HG03280 (cell line): ENCODE measurements around the gene KIAA1217.

ENCODE experiments used
- ATAC-seq: cut with Tn5 transposase; IDR thresholded peaks from one replicate; pipeline ENCODE4 v1.9.1; 2021; ENCODE audit warnings: mild to moderate bottlenecking, moderate library complexity; ENCODE audit not compliant: unreplicated experiment

KIAA1217 gene

DNA sequence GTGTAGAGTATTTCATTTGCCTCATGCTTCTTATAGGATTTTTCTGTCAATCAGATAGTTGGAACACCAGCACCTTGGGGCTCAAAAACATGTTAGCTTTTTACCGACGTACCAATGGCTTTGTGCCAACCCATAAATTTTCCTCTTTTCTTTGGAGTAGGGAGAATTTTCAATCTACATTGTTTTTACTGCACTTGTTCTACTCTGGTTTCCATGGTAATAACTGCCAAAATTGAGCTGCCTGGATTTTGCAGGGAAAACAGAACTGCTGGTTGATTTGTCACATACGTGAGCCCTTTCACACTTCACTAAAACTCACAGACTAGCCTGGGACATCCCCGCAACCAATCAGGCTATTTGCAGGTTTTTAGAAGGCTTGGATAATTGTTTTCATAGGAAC is 325.0 kb downstream of the KIAA1217 start:
- ATAC-seq: no peak

DNA sequence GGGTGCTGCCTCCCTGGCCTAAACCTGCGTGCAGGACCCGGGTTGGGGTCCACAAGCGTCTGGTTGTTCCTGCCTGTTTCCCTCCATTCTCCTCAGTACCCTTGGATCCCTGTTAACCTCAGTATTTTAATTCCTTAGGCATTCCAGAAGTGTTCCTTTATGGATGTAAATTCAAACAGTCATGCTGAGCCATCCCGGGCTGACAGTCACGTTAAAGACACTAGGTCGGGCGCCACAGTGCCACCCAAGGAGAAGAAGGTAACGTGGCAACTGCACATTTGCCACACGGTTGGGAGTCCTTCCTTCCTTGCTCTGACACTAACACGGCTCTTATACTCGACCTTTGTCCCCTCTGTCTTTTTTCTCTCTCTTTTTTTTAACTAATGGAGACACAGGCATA is 327.7 kb downstream of the KIAA1217 start:
- no peak for ATAC-seq

DNA sequence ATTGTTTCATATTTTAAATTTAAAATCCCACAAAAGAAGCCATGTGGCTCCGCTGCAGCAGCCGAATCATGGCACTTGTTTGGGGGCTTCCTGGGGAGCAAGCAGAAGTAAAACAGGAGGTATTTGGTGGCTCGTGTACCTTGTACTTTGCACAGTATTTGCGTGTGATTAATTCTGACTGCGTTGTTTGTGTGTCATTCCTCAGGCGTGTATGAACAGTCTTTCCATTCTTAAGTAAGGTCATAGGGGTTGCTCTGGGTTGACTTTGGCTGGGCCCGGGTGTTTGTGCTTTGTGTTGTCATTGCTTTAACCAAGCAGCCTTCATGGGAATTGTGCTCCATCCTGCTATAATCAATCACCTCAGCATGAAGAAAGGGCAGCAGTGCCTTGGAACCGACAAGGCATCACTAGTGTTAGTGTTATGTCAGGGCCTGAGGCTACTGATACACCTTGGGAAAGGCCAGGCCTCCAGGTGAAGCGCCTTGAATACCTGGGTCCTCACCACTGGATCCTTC is 332.4 kb downstream of the KIAA1217 start:
- no peak for ATAC-seq

DNA sequence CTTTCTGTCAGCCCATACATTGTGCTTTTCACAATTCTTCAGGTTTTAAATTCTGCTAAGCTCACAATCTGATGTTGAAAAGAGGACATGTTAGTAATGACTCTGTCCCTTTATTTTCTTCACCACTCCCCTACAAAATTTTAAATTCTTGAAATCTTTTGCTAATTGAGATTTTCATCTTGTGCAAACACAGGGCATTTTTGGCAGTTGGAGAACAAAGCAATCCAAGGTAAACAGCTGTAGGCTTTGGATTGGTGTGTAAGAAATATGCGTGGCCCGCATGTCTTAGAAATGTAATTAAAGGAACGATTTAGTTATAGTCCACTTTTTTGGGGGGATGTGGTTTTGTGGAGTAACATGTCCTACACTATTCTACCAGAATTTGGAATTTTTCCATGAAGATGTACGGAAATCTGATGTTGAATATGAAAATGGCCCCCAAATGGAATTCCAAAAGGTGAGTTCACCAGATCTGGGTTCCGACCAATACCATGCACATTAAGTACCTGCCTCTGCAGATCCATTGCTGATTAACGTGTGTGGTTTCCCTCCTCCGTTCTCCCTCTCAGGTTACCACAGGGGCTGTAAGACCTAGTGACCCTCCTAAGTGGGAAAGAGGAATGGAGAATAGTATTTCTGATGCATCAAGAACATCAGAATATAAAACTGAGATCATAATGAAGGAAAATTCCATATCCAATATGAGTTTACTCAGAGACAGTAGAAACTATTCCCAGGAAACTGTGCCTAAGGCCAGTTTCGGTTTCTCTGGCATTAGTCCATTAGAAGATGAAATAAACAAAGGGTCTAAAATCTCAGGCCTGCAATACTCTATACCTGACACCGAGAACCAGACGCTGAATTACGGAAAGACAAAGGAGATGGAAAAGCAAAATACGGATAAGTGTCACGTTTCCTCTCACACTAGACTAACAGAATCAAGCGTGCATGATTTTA is 333.7 kb downstream of the KIAA1217 start:
- ATAC-seq: no peak

DNA sequence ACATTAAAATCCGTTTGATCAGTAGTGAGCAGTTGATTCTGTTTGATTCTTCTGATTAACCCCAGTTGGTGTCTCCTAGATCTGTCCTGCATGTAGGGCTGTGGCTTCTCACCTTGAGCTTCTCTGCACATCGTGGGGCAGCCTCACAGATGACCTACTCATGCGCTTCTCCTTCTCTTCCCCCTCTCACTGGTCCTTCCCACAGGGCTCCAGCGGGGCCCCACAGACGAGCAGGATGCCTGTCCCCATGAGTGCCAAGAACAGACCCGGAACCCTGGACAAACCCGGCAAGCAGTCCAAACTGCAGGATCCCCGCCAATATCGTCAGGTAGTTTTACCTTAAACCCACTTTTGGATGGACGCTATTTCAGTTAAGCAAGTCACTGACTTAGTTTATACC is 335.8 kb downstream of the KIAA1217 start:
- ATAC-seq: no peak

DNA sequence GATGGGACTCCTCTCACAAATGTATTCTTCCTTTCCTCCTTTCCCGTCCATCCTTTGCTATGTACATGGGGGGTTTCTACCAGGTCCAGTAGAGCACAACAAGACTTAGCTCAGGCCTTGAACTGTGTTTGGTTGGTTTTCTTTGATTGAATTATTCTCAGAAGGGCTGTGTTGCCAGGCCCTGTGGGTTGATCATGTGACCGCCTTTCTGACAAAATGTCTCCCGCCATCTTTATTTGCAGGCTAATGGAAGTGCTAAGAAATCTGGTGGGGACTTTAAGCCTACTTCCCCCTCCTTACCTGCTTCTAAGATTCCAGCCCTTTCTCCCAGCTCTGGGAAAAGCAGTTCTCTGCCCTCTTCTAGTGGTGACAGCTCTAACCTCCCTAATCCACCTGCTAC is 336.6 kb downstream of the KIAA1217 start:
- no peak for ATAC-seq

DNA sequence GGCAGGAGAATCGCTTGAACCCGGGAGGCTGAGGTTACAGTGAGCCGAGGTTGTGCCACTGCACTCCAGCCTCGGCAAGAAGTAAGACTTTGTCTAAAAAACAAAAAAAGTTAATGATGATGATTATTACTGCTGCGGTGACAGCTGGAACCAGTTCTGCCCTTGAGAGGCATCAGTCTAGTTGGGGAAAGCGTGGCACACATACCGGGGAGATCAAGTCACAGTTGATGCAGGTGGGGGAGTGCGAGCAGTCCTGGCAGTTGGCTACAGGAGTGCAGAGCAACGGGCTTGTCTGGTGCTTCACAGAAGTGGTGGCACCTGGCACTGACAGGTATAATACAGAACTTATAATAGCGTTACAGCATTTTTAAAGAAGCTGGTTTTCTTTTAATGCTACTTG is 341.7 kb downstream of the KIAA1217 start:
- no peak for ATAC-seq

DNA sequence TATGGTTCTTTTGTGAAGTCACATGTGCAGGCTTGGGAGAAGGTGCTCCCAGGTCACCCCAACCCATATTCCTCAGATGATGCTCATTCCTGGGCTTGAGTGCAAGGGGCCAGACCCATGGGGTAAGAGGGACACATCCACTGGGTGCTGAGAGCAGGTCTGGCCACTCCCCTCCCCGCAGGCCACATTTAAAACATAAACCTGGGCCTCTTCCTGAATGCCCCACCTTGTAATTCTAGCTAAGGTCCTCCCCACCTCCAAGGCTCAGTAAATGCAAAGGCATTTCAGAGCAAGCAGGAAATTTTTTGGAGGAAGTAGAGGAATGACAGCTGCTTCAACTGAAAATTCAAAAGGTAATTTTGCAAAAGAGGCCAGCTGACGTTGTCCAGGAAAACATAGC is 342.2 kb downstream of the KIAA1217 start:
- ATAC-seq: no peak

DNA sequence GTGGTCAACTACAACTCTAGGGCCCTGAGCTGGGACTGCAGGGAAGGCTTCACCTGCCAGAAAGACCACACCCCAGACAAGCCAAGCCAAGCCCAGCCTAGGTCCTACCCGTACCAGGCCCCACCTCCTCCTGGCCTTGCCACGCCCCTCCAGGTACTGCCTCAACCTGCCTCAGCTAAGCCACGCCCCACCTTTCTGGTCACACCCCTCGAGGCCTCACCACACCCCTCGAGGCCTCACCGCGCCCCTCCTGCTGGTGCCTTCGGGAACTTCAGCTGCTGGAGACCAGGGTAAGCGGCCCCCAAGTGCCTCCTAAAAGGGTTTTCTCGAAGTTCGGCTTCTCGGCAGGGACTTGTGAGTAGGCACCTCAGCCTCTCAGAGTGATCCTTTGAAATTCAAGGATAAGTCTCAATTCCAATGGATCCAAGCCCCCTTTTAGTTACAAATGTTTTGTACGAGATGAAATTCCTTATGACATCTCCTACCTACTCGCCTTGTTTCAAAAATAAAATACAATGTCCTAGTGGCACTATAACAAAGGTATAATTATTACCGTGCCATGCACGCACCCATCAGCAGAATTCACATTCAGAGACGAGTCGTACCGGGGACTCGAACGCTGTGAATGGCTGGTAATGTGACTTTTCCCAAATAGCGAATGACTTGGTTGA is 343.5 kb downstream of the KIAA1217 start:
- ATAC-seq: peak; percentile 78

DNA sequence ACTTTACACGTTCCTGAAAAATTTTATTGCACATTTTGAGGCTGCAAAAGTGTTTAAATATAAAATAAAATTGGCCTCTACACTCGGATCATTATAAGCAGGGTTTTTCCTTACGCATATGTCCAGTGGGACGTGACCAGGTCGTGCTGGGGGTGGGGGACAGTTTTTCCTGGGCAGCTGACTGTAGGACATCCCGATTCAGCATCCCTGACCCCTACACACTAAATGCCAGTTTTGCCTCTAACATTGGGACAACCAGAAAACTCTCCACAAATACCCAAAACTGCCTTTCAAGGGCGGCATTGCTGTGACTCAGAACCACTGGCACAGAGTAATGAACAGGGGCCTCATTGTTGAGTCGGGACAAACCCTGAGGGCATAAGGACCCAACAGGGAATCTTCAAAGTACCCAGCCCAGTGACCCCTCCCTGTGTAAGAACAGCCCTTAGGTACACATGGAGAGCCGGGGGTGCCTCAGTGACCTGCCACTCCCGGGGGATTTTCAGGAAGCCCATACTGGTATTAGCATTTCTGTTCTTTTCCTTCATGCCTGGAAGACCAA is 344.2 kb downstream of the KIAA1217 start:
- ATAC-seq: no peak

DNA sequence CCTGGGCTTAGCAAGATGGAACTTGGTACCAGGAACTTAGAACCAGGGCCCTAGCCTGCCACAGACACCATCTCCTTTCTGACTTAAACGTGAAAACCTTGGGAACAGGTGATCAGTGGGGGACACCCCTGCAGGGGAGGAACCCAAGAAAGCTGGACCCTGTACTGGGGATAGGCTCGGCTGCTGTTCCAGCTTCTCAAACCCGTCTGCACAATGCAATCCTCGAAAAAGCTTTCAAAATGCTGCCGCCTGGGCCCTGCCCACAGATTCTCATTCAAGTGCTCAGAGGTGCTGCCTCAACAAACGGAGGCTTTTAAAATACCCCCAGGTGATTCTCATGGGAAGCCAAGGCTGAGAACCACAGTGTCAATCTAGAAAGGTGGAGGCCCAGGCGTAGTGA is 345.1 kb downstream of the KIAA1217 start:
- no peak for ATAC-seq

DNA sequence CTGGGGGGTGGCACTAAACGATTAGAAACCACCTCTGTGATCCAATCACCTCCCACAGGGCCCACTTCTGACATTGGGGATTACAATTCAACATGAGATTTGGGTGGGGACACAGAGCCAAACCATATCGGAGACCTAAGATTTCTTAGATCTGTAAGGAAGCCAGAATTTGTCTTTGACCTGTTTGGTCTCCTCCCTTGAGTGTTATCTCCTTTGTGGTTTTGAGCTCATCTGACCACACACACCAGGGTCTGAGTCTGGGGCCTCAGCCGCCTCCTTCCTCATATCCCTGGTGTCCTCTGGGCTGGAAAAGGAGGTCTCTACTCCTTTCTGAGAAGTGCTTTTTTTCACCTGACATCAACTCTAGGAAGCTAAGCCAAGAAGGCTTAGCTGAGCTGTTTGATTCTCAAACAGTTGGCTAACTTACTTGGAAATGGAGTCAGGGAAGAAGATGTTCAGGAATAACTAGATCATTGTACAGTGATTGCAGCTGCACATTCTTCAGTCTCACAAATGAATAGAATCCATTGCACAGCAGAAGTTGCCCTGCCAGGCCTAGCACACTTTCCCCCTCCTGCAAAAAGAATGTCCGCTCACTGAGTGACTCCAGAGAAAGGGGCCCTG is 347.3 kb downstream of the KIAA1217 start:
- ATAC-seq: no peak

DNA sequence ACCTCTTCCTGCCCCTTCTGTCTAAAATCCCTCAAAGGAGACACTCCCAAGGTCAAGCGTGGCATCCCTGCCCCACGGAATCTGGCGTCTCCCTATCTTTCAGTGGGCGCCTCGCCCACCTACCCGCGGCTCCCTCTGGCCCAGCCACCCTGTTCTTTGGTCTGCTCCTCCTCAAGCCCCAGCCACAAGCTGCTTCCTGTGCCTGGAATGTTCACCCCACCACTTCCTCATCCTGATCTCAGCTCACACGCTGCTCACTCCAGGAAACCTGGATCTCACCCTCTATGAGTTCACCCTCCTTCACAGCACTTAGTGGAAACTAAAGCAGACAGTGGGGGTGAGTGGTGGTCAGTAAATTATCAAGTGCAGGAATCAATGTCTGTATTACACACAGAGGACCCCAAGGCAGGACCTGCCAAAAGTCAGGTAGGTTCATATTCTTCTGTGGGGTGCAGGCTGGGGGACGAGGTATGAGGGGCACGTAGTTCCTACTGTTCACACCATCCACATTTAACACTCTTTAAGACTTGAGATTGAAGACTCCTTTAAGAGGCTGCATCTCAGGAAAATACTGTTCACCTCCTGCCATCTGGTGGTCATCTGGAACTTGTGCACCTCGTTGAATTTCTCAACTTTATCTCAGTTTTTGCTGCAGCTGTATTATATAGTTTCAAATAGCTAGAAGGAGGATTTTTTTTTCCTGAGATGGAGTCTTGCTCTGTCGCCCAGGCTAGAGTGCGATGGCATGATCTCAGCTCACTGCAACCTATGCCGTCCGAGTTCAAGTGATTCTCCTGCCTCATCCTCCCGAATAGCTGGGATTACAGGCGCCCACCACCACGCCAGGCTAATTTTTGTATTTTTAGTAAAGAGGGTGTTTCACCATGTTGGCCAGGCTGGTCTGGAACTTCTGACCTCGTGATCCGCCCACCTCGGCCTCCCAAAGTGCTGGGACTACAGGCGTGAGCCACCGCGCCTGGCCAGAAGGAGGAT is 348.1 kb downstream of the KIAA1217 start:
- no peak for ATAC-seq

DNA sequence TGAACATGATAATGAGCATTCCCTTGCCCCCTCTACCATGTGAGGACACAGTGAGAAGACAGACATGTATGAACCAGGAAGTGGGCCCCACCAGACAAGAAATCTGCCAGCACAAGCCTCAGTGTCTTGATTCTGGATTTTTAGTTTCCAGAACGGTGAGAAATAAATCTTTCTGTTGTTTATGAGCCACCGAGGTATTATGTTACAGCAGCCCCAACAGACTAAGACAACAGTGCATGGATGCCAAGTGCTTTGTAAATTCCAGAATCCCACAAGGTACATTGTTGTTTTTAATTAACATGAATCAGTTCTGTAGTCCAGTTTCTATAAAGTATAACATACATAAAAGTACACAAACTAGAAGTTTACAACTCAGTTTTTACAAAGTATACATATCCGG is 352.5 kb downstream of the KIAA1217 start:
- ATAC-seq: no peak

DNA sequence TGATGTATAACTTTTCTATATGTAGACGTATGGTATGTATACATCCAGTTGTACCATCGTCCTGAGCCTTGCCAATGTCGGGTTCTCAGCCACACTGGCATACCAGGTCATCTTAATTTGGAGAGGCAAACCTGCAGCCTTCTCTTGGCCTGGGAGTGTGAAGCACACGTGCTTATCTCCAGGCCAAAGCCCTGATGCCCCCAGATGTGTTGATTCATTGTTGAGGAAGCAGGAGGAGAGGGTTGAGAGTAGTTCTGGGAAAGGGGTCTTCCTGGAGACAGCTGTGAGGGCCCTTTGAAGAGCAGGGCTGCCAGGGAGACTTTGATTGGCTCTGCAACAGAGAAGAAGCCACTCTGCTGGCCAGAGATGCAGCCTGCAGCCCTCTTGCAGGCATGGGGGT is 359.1 kb downstream of the KIAA1217 start:
- no peak for ATAC-seq

DNA sequence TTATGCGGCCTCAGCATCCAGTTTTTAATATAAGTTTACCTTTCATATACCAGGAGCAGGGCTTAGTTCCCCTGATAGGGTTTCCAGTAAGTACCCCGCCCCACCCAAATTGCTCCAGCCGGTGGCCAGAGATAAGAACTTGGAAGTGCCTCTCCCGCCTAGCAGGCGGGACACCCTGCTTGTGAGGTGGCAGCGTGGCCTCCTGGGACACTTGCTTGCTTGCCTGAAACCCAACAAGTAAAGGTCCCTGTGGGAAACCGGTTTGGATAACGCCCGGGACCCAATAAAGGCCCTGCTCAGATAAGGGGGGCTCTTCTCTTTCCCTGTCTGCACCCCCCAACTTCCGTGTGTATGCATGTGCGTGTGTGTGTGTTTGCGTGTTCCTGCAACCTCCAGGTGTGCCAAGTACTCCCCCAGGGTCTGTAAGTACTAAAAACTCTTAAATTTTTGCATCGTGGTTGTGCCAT is 360.4 kb downstream of the KIAA1217 start:
- no peak for ATAC-seq

DNA sequence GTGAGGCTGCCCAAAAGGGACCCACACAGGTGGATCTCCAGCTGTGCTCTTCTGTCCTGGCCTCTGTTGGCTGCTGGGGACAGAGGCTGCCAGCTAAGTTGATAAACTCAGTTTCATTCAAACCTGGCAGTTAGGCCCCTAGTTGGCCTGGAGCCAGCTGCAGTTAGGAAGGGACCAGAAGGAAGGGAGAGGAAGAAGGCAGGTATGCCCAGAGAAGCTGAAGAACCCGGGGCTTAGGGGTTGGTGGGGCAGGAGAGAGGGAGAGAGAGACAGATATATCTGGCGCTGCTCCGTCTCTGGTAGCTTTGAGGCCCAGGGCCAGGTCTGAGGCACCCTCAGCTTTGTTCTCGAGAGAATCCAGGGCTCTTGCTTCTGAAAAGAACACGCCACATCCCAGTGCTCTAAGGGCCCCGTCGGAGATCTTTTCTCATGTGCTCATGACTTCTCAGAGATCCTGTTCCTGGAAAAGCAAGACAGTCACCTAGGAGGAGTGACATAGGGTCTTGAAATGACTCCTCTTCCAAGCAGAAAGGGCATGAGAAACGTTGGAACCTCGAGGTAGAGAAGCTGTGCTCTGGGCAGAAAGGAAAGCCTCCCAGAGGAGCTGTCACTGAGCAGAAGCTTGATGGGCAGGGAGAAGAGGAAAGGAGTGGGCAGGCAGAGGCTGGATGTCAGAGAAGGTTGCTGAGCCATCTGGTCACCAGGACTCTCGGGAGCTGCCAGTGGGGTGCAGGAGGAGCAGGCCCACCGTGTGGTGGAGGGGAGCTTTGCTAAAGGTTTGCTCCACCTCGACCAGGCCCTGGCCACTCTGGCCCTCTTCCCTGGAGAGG is 361.1 kb downstream of the KIAA1217 start:
- no peak for ATAC-seq

DNA sequence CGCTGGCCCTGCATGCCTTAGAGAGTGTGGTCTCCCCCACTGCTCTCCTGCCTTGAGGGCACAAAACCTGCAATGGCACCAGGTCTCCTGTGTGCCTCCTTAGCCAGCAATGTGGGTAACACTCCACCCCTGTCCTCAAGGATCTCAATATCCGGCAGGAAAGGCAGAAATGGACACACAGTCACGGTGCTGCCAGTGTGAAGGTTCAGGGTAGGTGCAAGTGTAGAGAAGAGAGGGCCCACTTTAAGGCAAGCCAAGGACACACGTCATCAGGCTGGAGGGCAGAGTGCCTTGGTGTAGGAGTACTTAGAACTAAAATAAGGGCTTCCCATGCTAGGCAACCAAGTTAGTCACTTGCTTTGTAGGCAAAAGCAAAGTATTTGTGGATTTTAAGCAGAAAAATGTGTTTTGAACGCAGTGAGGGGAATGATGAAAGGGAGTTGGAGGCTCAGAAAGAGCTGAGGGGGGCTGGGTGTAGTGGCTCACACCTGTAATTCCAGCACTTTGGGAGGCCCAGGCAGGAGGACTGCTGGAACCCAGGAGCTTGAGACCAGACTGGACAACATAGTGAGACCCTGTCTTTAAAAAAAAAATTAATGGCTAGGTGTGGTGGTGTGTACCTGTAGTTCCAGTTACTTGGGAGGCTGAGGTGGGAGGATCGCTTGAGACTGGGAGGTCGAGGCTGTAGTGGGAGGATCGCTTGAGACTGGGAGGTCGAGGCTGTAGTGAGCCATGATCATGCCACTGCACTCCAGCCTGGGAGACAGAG is 361.9 kb downstream of the KIAA1217 start:
- no peak for ATAC-seq
